ENCODE data around the gene BAZ2A.

BAZ2A gene

DNA sequence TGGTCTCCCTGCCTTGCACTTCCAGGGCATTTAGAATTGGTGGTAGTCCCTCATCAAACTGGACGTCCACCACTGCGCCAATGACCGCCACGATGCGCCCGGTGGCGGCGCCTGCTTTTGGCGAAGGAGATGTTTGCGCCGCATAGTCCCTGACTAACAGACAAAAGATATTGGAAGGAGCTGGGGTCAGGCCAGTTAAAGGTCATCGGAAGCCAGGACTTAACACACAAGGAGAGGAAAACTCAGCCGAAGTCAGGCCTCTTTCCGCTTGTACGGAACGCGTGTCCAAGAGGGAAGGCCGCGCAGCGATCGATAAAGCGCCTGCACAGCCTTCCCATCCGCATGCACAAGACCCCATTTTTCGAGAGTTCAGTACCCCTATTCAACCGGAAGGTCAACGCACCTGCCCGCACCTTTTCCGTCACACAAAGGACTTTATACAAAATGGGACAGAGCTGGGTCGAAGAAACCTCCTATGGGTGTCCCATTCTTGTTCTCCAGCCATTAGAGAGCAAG, 15.1 kb upstream of the BAZ2A start:
- TF ChIP-seq, protein P1, sequence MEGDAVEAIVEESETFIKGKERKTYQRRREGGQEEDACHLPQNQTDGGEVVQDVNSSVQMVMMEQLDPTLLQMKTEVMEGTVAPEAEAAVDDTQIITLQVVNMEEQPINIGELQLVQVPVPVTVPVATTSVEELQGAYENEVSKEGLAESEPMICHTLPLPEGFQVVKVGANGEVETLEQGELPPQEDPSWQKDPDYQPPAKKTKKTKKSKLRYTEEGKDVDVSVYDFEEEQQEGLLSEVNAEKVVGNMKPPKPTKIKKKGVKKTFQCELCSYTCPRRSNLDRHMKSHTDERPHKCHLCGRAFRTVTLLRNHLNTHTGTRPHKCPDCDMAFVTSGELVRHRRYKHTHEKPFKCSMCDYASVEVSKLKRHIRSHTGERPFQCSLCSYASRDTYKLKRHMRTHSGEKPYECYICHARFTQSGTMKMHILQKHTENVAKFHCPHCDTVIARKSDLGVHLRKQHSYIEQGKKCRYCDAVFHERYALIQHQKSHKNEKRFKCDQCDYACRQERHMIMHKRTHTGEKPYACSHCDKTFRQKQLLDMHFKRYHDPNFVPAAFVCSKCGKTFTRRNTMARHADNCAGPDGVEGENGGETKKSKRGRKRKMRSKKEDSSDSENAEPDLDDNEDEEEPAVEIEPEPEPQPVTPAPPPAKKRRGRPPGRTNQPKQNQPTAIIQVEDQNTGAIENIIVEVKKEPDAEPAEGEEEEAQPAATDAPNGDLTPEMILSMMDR (IDR thresholded peaks at IDR 0.05; ENCODE audit: borderline replicate concordance, insufficient read depth, low read depth, low read length), result no peak
- peak overlapping the region; percentile 93 for H3K4me3 ChIP-seq (ENCODE audit: low read depth, low read length)

- TF ChIP-seq, protein P1 (IDR thresholded peaks at IDR 0.05; ENCODE audit: borderline replicate concordance, insufficient read depth, low read depth, low read length), result no peak
- peak overlapping the region; percentile 93 for H3K4me3 ChIP-seq (ENCODE audit: low read depth, low read length)
These were observed 14.5 kb upstream of the BAZ2A start for GRCh38 chr12:56644654-56645053.

DNA sequence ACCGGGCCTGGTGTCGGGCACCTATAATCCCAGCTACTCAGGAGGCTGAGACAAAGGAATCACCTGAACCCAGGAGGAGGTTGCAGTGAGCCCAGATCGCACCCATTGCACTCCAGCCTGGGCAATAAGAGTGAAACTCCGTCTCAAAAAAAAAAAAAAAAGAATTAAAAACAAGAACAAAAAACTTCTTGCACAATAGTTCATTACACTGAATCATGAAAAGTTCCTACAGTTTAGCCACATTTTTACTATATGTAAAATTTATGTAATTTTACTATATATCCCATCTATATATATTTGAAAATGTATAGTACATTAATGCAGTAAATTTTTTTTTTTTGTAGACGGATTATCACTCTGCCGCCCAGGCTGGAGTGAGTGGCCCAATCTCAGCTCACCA, 11.1 kb upstream of the BAZ2A start:
- H3K4me3 ChIP-seq (ENCODE audit: low read depth, low read length), result no peak overlapping the region
- TF ChIP-seq, protein P1 (IDR thresholded peaks at IDR 0.05; ENCODE audit: borderline replicate concordance, insufficient read depth, low read depth, low read length), result no peak

DNA sequence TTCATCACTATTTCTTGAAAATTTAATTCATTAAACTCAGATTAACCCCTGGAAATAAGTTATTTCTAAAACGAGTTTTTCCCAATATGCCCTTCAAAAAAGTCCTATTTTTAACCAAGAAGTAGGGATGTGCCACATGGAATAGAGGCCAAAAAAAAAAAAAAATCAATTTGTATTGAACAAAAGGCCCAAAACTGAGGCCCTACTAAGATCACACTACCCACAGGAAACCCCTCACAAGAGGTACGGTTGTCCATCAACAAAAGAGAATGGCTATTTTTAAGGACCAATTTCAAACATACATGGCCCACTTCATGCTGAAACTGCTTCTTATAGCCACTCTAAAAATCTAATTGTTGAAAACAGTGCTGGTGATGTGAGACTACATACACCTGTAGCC, 7.5 kb upstream of the BAZ2A start:
- TF ChIP-seq, protein P1 (IDR thresholded peaks at IDR 0.05; ENCODE audit: borderline replicate concordance, insufficient read depth, low read depth, low read length), result no peak
- H3K4me3 ChIP-seq (ENCODE audit: low read depth, low read length), result no peak overlapping the region

DNA sequence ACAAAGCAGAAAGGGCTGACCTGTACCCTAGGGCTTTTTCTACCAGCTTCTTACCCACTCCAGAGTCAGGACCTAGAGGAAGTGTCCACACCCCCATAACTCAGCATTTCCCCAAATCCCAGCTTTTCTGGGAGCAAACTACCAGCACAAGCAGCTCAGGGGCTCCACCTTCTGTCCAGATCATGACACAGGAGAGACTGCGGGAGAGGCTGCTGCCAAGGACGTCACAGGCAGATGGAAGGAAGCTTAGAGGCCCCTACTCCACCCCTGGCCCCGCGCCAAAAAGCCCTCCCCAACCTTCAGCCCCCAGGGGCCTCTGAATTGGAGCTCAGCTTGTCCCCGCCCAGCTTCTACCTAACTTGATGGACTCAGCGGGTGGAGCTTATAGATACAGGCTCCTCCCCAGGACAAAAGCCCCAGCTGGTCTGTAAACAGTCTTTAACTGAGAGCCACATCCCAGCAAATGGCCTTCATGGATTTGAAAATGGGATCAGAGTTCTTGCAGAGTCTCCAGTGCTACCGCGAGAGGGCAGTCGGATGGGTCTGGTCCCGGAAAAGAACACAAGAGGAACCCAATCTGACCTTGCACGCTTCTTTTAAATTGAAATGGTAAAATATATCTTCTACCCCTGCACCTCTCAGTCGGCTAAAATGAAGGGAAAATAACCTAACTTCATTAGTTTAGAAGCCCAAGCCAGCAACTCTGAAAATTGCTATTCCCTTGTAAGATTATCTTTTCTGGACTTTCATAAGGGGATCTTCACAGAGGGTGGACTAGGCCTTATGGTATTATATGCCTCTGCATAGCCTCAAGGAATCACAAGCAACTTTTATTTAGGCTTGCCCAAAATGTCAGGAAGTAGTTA, 6.8 kb upstream of the BAZ2A start:
- TF ChIP-seq, protein P1 (IDR thresholded peaks at IDR 0.05; ENCODE audit: borderline replicate concordance, insufficient read depth, low read depth, low read length), result peak; percentile 79
- H3K4me3 ChIP-seq (ENCODE audit: low read depth, low read length), result peak overlapping the region; percentile 32

DNA sequence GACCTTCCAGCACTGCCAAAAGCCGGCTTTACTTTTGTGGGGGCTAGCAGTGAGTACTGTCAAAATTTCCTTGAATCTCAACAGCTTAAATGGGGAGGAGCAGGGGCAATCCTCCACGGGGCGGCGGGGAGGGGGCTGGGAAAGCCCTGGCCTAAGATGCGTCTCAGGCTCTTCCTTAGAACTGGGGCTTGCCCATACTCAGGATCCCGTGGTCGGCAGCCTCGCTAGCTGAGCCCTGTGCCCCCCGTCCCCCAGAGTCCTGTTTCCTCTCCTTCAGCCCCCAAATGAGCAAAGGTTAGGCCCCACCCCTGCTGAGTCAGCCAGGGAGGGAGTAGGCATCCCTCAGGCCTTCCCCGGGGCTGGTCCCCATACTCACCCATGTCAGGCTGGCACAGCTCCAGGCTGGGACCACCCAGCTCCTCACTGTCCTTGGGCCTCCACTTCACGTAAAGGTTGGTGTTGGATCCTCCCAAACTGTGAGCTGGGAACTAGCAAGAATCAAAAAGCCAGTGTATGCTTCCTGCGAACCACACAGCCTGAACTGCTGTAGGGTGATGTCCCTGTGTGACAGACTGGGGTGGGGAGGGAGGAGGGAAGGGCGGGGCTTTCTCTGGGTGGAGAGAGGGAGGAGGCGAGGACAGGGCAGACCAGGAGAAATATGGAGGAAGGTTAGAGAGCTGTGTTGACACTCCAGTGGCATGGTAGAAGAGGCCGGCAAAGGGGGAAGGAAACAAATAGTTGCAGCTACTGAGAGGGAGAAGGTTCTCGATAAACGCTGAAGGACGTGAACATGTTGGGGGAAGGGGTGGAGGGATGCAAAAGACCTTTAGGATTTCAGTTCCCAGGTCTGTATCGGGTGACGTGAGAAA, 5.9 kb upstream of the BAZ2A start:
- peak overlapping the region; percentile 84 for H3K4me3 ChIP-seq (ENCODE audit: low read depth, low read length)
- TF ChIP-seq, protein P1 (IDR thresholded peaks at IDR 0.05; ENCODE audit: borderline replicate concordance, insufficient read depth, low read depth, low read length), result no peak

Data from GM12875 (cell line).